ENCODE data around the gene POLR2L. TPM values are rescaled to one million over a fixed set of nuclear protein-coding genes. Genes with fewer than 3 reads are reported as not detected.

POLR2L gene
- total and polyA plus RNA-seq, 4 donors: 57.5 to 152 (median 105) TPM

DNA sequence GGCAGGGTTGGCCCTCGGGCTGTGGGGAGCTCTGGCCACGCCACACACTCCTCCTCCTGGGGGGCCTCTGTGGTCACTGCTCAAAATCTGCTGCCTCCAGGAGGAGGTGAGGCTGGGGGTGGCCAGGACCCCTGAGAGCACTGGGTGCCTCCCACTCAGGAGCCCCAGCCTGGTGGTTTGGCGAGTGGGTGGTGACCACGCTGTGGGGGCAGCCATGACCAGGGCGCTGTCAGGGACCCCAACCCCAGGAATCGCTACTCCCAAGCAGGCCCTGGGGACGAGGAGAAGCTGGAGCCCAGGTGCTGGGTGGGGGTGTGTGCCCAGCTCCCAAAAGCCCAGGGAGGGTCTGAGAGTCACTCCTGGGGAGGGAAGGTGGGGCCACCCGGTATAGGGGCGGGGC lies 30.5 kb upstream of the POLR2L start:
- DNase-seq: no peak

DNA sequence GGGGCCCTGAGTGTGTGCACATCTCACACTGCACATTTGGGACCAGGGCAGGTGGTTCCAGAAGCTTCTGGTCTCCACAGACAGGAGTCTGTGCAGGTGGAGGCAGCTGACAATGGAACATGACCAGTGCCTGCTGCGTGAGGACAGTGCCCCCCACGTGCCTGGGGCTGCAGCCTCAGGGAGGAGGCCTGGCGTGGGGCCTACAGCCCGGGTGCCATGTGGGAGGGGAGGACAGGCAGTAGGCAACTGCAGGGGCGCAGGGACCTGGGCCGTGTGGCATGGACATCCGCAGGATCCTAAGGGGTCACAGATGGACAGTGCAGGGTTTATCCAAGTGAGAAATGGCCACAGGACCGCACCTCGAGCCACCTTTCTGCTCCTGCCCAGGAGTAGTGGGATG lies 29.1 kb upstream of the POLR2L start:
- WGBS, 2 donors: 72 to 77% methylated on average over 8 to 9 of the region's 9 CpGs
- no peaks in the 10 kb centered on the region for H3K27me3 ChIP-seq (ENCODE audit: control insufficient read depth in 1 of 2, insufficient read depth in 2 of 2, low read length in 1 of 2)
- no peaks in the 10 kb centered on the region for H3K9me3 ChIP-seq (ENCODE audit: control insufficient read depth, low read length)
- DNase-seq (no peak), ATAC-seq (ENCODE audit: low FRiP score) (no peak)
- H3K4me1 ChIP-seq (ENCODE audit: control insufficient read depth in 1 of 2, insufficient read depth in 2 of 2, low read length in 2 of 2): no peaks in the 10 kb centered on the region
- H3K27ac ChIP-seq (ENCODE audit: low read depth in 1 of 2, low read length in 2 of 2): no peak overlapping the region
- H3K36me3 ChIP-seq (ENCODE audit: control insufficient read depth in 1 of 2, insufficient read depth in 2 of 2, low read length in 1 of 2): no peaks in the 10 kb centered on the region
- H3K4me3 ChIP-seq (ENCODE audit: low read length in 2 of 2): no peak overlapping the region
- intact Hi-C loops (cut with DNase I): no loop called here

More for the DNA sequence above, 30.5 kb upstream of the POLR2L start:
- no peaks in the 10 kb centered on the region for H3K27me3 ChIP-seq (ENCODE audit: control insufficient read depth in 1 of 2, insufficient read depth in 2 of 2, low read length in 1 of 2)
- intact Hi-C loops (cut with DNase I): no loop called here
- no peaks in the 10 kb centered on the region for H3K4me1 ChIP-seq (ENCODE audit: control insufficient read depth in 1 of 2, insufficient read depth in 2 of 2, low read length in 2 of 2)
- H3K27ac ChIP-seq (ENCODE audit: low read depth in 1 of 2, low read length in 2 of 2): no peak overlapping the region
- WGBS, 2 donors: 91 to 95% methylated on average over 7 to 9 of the region's 9 CpGs
- H3K9me3 ChIP-seq (ENCODE audit: control insufficient read depth, low read length): no peaks in the 10 kb centered on the region
- no peaks in the 10 kb centered on the region for H3K36me3 ChIP-seq (ENCODE audit: control insufficient read depth in 1 of 2, insufficient read depth in 2 of 2, low read length in 1 of 2)
- H3K4me3 ChIP-seq (ENCODE audit: low read length in 2 of 2): no peak overlapping the region
- no peak for ATAC-seq (ENCODE audit: low FRiP score)

DNA sequence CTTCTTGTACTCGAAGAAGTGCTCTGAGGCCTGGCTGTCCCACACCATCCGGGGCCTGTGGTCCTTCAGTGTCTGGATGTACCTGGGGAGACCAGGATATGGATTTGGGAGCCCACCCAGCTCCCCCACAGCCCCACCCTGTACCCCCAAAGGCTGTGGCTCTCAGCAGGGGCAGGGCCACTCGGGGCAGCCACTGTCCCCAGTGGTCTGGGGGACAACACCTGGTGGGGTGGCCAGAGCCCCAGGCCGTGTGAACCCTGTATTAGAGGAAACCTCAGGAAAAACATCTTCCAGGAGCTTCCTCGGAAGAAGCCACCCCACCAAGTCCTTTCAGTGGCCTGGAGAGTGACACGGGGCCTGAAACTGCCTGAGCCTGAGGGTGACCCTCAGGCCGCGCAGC lies 28.1 kb upstream of the POLR2L start:
- H3K9me3 ChIP-seq (ENCODE audit: control insufficient read depth, low read length): no peaks in the 10 kb centered on the region
- no peak overlapping the region for H3K4me3 ChIP-seq (ENCODE audit: low read length in 2 of 2)
- H3K4me1 ChIP-seq (ENCODE audit: control insufficient read depth in 1 of 2, insufficient read depth in 2 of 2, low read length in 2 of 2): no peaks in the 10 kb centered on the region
- ATAC-seq (ENCODE audit: low FRiP score): no peak
- no peaks in the 10 kb centered on the region for H3K27me3 ChIP-seq (ENCODE audit: control insufficient read depth in 1 of 2, insufficient read depth in 2 of 2, low read length in 1 of 2)
- intact Hi-C loops (cut with DNase I): no loop called here
- DNase-seq: no peak
- 84 to 87% methylated on average over 8 of the region's 8 CpGs for WGBS, 2 donors
- no peak overlapping the region for H3K27ac ChIP-seq (ENCODE audit: low read depth in 1 of 2, low read length in 2 of 2)
- no peaks in the 10 kb centered on the region for H3K36me3 ChIP-seq (ENCODE audit: control insufficient read depth in 1 of 2, insufficient read depth in 2 of 2, low read length in 1 of 2)

- H3K27me3 ChIP-seq (ENCODE audit: control insufficient read depth in 1 of 2, insufficient read depth in 2 of 2, low read length in 1 of 2): no peaks in the 10 kb centered on the region
- 62 to 70% methylated on average over 8 of the region's 8 CpGs for WGBS, 2 donors
- H3K36me3 ChIP-seq (ENCODE audit: control insufficient read depth in 1 of 2, insufficient read depth in 2 of 2, low read length in 1 of 2): no peaks in the 10 kb centered on the region
- no peak overlapping the region for H3K27ac ChIP-seq (ENCODE audit: low read depth in 1 of 2, low read length in 2 of 2)
- no peaks in the 10 kb centered on the region for H3K4me1 ChIP-seq (ENCODE audit: control insufficient read depth in 1 of 2, insufficient read depth in 2 of 2, low read length in 2 of 2)
- no peak overlapping the region for H3K4me3 ChIP-seq (ENCODE audit: low read length in 2 of 2)
- ATAC-seq (ENCODE audit: low FRiP score) (no peak), DNase-seq (no peak)
- H3K9me3 ChIP-seq (ENCODE audit: control insufficient read depth, low read length): no peaks in the 10 kb centered on the region
- intact Hi-C loops (cut with DNase I): no loop called here
Observed at GRCh38 chr11:870127-870413, 27.7 kb upstream of the POLR2L start.

DNA sequence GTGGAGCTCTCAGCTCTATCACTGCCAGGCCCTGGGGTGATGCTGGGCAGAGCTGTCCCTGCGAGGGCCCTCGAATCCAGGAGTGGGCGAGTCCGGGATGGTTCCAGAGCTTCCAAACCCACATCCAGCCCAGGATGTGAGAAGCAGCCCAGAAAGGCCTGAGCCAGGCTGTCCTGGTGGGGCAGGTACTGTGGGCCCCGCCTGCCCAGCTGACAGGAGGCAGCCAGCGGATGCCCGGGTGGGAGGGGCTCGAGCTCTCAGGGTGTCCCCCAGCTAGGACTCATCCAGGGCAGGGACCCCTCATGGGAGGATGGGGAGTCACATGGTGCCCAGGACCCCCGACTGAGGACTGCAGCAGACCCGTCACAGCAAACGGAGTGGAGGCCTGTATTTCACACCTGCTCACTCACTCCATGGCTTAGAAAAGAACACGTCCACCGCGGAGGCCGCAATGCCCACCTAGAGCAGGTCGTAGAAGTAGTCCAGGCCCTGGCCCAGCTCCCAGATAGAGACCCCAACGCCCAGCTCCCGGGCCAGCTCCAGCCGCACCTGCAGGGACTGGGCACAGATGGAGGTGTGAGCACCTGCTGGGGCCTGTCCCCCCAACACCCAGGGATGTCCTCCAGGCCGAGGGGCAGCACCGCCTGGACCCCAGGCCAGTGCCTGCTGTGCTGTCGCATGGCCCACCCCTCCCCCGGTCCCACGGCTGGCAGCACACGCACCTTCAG lies 27.2 kb upstream of the POLR2L start:
- Histone ChIP-seq H3K4me1 (ENCODE audit: control insufficient read depth in 1 of 2, insufficient read depth in 2 of 2, low read length in 2 of 2) (no peaks in the 10 kb centered on the region), H3K36me3 (ENCODE audit: control insufficient read depth in 1 of 2, insufficient read depth in 2 of 2, low read length in 1 of 2) (no peaks in the 10 kb centered on the region), H3K9me3 (ENCODE audit: control insufficient read depth, low read length) (no peaks in the 10 kb centered on the region), H3K27me3 (ENCODE audit: control insufficient read depth in 1 of 2, insufficient read depth in 2 of 2, low read length in 1 of 2) (no peaks in the 10 kb centered on the region), H3K4me3 (ENCODE audit: low read length in 2 of 2) (no peak overlapping the region), H3K27ac (ENCODE audit: low read depth in 1 of 2, low read length in 2 of 2) (no peak overlapping the region)
- DNase-seq (no peak), ATAC-seq (ENCODE audit: low FRiP score) (no peak)
- 88 to 89% methylated on average over 25 of the region's 25 CpGs for WGBS, 2 donors
- intact Hi-C loops (cut with DNase I): no loop called here

DNA sequence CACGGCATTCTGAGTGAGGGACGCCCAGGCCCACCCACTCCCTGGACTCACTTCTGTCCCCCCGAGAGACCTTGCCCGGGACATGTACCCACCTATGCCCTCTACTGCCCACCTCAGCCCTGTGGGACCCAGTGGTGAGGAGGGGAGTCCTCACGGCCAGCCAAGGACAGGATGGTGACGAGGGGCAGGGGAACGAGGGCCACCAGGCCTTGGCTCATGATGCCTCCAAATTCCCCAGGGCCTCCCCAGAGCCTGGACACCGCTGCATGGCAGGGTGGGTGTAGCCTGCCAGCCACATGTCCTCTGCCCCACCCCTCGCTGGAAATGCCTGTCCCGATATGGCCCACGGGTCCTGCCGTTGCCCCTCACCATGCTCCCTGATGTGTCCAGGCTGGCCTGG lies 26.5 kb upstream of the POLR2L start:
- no peaks in the 10 kb centered on the region for H3K27me3 ChIP-seq (ENCODE audit: control insufficient read depth in 1 of 2, insufficient read depth in 2 of 2, low read length in 1 of 2)
- ATAC-seq (ENCODE audit: low FRiP score) (no peak), DNase-seq (no peak)
- no peaks in the 10 kb centered on the region for H3K36me3 ChIP-seq (ENCODE audit: control insufficient read depth in 1 of 2, insufficient read depth in 2 of 2, low read length in 1 of 2)
- no peaks in the 10 kb centered on the region for H3K9me3 ChIP-seq (ENCODE audit: control insufficient read depth, low read length)
- H3K4me3 ChIP-seq (ENCODE audit: low read length in 2 of 2): no peak overlapping the region
- no peaks in the 10 kb centered on the region for H3K4me1 ChIP-seq (ENCODE audit: control insufficient read depth in 1 of 2, insufficient read depth in 2 of 2, low read length in 2 of 2)
- WGBS, 2 donors: 82 to 84% methylated on average over 12 of the region's 12 CpGs
- intact Hi-C loops (cut with DNase I): no loop called here
- no peak overlapping the region for H3K27ac ChIP-seq (ENCODE audit: low read depth in 1 of 2, low read length in 2 of 2)

DNA sequence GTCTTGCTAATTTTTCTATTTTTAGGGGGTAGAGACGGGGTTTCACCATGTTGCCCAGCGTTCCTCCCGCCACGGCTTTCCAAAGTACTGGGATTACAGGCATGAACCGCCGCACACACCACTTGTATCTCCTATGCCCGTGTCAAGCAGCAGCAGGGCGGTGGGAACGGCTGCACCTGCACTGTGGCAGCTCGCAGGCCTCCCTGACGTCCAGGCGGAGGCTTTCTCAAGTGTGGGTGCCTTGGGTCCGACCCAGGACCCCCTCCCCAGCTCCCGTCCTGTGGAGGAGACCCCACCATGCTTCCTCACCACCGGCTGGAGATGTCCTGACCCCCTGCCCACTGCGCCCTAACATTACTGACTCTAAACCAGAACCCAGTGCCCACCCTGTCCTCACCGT lies 26.1 kb upstream of the POLR2L start:
- no peak overlapping the region for H3K4me3 ChIP-seq (ENCODE audit: low read length in 2 of 2)
- no peaks in the 10 kb centered on the region for H3K36me3 ChIP-seq (ENCODE audit: control insufficient read depth in 1 of 2, insufficient read depth in 2 of 2, low read length in 1 of 2)
- no peaks in the 10 kb centered on the region for H3K9me3 ChIP-seq (ENCODE audit: control insufficient read depth, low read length)
- intact Hi-C loops (cut with DNase I): no loop called here
- no peak overlapping the region for H3K27ac ChIP-seq (ENCODE audit: low read depth in 1 of 2, low read length in 2 of 2)
- DNase-seq: no peak
- ATAC-seq (ENCODE audit: low FRiP score): no peak
- WGBS, 2 donors: 89 to 90% methylated on average over 17 of the region's 17 CpGs
- no peaks in the 10 kb centered on the region for H3K4me1 ChIP-seq (ENCODE audit: control insufficient read depth in 1 of 2, insufficient read depth in 2 of 2, low read length in 2 of 2)
- H3K27me3 ChIP-seq (ENCODE audit: control insufficient read depth in 1 of 2, insufficient read depth in 2 of 2, low read length in 1 of 2): no peaks in the 10 kb centered on the region

DNA sequence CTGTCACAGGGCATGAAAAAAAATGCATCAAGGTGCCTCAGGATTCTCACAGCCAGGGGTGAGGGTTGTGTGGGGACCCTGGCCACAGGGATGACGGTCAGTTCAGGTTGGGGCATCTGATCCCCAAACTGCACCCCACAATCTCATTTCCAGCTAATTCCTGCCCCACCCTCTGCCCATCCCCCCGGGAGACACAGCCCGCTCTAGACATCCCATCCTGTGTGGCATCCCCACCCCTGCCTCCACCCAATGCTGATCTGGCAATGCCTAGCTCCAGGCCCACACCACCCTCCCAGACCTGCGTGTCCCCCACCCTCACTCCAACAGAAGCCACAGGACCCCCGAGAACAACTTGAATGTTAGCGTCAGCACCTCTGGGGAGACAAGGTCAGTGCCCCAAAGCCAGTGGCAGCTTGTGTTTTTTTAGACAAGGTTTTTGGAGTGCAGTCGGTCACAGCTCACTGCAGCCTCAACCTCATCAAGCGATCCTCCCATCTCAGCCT lies 25.6 kb upstream of the POLR2L start:
- no peak overlapping the region for H3K27ac ChIP-seq (ENCODE audit: low read depth in 1 of 2, low read length in 2 of 2)
- WGBS, 2 donors: 89 to 95% methylated on average over 8 of the region's 8 CpGs
- H3K4me1 ChIP-seq (ENCODE audit: control insufficient read depth in 1 of 2, insufficient read depth in 2 of 2, low read length in 2 of 2): no peaks in the 10 kb centered on the region
- H3K27me3 ChIP-seq (ENCODE audit: control insufficient read depth in 1 of 2, insufficient read depth in 2 of 2, low read length in 1 of 2): no peaks in the 10 kb centered on the region
- no peaks in the 10 kb centered on the region for H3K36me3 ChIP-seq (ENCODE audit: control insufficient read depth in 1 of 2, insufficient read depth in 2 of 2, low read length in 1 of 2)
- no peaks in the 10 kb centered on the region for H3K9me3 ChIP-seq (ENCODE audit: control insufficient read depth, low read length)
- ATAC-seq (ENCODE audit: low FRiP score) (no peak), DNase-seq (no peak)
- H3K4me3 ChIP-seq (ENCODE audit: low read length in 2 of 2): no peak overlapping the region
- intact Hi-C loops (cut with DNase I): no loop called here

DNA sequence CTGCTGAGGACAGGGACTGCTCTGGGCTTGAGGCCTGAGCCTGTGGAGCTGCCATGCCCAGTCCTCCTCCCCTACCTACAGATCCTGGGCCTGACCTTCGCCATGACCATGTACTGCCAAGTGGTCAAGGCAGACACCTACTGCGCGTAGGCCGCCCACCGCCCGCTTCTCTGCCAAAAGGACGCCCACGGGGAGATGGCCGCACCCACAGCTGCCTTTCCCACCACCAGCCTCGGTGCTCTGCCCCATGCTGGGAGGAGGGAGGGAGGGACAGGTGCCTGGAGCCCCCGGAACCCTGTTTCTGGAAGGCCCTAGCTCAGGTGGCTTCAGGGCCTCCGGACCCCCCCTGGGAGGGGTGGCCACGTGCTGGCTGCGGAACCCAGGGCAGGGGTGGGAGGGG lies 24.2 kb upstream of the POLR2L start:
- 80 to 86% methylated on average over 14 of the region's 14 CpGs for WGBS, 2 donors
- Histone ChIP-seq H3K27me3 (ENCODE audit: control insufficient read depth in 1 of 2, insufficient read depth in 2 of 2, low read length in 1 of 2) (no peaks in the 10 kb centered on the region), H3K4me1 (ENCODE audit: control insufficient read depth in 1 of 2, insufficient read depth in 2 of 2, low read length in 2 of 2) (no peaks in the 10 kb centered on the region), H3K4me3 (ENCODE audit: low read length in 2 of 2) (no peak overlapping the region), H3K27ac (ENCODE audit: low read depth in 1 of 2, low read length in 2 of 2) (no peak overlapping the region), H3K9me3 (ENCODE audit: control insufficient read depth, low read length) (no peaks in the 10 kb centered on the region), H3K36me3 (ENCODE audit: control insufficient read depth in 1 of 2, insufficient read depth in 2 of 2, low read length in 1 of 2) (no peaks in the 10 kb centered on the region)
- DNase-seq (no peak), ATAC-seq (ENCODE audit: low FRiP score) (no peak)
- intact Hi-C loops (cut with DNase I): no loop called here

All from aorta (tissue), 5 donors.